GM19395 (cell line): ENCODE data around the gene RUVBL2.
A peak's percentile ranks its signal among the peaks of the same experiment; 100 is the strongest.

Source experiments
- ATAC-seq: cut with Tn5 transposase; IDR thresholded peaks from one replicate; pipeline ENCODE4 v1.9.1; 2021; ENCODE audit warnings: mild to moderate bottlenecking, moderate library complexity; ENCODE audit not compliant: unreplicated experiment

The RUVBL2 gene

GRCh38 chr19:48993175-48994034, at the start of gene RUVBL2, which contains the start of gene GYS1:
RUVBL2 (plus strand) TSS chr19:48993887; CDS start chr19:48993912, 25 bp downstream.
GYS1 (minus strand) TSS chr19:48993309; CDS start chr19:48993112, 197 bp downstream.
- ATAC-seq, result peak; percentile 87

- ATAC-seq, result no peak
Measured at GRCh38 chr19:48945415-48945814, 48.3 kb upstream of the RUVBL2 start.

GRCh38 chr19:48945817-48946216, 47.9 kb upstream of the RUVBL2 start:
- ATAC-seq, result no peak

- no peak for ATAC-seq
Measured at GRCh38 chr19:48946463-48947257, 47.0 kb upstream of the RUVBL2 start.

- no peak for ATAC-seq
Measured at GRCh38 chr19:48947258-48947542, 46.5 kb upstream of the RUVBL2 start.

- no peak for ATAC-seq
Measured at GRCh38 chr19:48950159-48950558, 43.5 kb upstream of the RUVBL2 start.

GRCh38 chr19:48950830-48951519, 42.7 kb upstream of the RUVBL2 start:
- no peak for ATAC-seq

- no peak for ATAC-seq
Measured at GRCh38 chr19:48953141-48953540, 40.5 kb upstream of the RUVBL2 start.

- ATAC-seq, result peak; percentile 9
Measured at GRCh38 chr19:48953990-48954594, 39.6 kb upstream of the RUVBL2 start.

GRCh38 chr19:48954595-48955307, 38.9 kb upstream of the RUVBL2 start, which contains the start of gene BAX:
BAX (plus strand) TSS chr19:48954875; CDS start chr19:48954929, 54 bp downstream.
- peak; percentile 74 for ATAC-seq

- no peak for ATAC-seq
Measured at GRCh38 chr19:48955308-48955958, 38.3 kb upstream of the RUVBL2 start.

GRCh38 chr19:48958006-48958405, 35.7 kb upstream of the RUVBL2 start:
- no peak for ATAC-seq

- ATAC-seq, result no peak
Measured at GRCh38 chr19:48959341-48960239, 34.1 kb upstream of the RUVBL2 start.

GRCh38 chr19:48961051-48961649, 32.5 kb upstream of the RUVBL2 start:
- no peak for ATAC-seq

- ATAC-seq, result no peak
Measured at GRCh38 chr19:48961673-48962028, 32.0 kb upstream of the RUVBL2 start.

- ATAC-seq, result no peak
Measured at GRCh38 chr19:48962029-48962848, 31.4 kb upstream of the RUVBL2 start.

GRCh38 chr19:48962849-48963165, 30.9 kb upstream of the RUVBL2 start:
- ATAC-seq, result no peak
